Activated CD4-positive, CD25-positive, alpha-beta regulatory T cell treated with anti-CD3 and anti-CD28 coated beads, Interleukin-2, amount 50 U/mL, for 72 hours (primary cell): ENCODE results near the gene STOX2.

Experiments used
- DNase-seq: peaks from one replicate; pipeline ENCODE4 v3.0.0; 2021

The STOX2 gene

DNA sequence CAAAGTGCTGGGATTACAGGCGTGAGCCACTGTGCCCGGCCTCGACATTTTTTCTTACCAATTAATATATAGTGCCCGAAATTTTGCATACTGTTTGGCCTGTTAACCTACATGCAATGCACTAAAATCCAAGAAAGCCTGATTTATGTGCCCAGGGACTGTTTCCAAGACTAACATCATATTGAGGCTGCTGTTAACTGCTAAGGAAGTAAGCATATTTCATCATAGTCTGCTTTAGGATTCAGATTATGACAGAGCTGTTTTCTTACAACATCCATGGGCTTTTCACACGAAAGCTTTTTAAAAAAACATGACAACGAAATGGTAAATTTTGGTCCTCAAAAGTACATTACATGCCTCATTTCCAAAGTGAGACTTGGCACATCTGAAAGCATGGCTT lies 84.4 kb downstream of the STOX2 start:
- no peak for DNase-seq

DNA sequence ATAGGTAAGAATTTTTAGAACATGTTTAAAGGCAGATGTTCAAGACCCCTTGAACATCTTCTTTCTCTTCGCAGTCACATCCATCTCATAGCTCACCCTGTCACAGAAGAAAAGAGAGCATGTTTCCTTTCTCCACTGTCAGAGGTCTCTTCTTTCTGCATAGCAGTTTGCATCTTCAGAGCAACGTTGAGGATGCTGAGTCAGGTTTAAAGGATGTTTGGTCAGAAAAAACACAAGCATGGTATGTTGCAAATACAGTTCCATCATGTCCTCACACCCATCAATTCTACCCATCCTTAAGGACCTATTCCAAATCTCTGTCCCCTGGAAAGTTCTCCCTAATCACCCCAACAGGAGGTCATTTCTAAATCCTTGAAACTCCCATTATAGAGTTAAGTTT lies 84.8 kb downstream of the STOX2 start:
- DNase-seq = no peak

DNA sequence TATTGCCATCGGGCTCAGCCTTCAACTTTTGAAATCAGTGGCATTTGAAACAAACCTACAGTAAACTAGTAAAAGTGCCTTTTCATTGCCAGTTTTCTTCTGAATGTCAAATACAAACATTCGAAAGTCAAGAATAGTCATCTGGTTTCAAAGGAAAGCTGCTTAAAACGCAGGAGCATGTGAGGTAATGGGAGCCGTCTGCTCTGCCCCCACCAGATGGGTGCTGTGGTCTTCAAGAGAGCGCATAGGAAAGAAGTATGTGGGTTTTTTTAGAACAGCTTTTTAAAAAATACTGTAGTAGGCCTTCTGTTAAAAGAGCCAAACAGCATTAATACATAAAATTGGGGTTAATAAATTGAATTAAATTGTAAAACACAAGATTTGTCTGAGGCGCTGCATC lies 88.6 kb downstream of the STOX2 start:
- no peak for DNase-seq

DNA sequence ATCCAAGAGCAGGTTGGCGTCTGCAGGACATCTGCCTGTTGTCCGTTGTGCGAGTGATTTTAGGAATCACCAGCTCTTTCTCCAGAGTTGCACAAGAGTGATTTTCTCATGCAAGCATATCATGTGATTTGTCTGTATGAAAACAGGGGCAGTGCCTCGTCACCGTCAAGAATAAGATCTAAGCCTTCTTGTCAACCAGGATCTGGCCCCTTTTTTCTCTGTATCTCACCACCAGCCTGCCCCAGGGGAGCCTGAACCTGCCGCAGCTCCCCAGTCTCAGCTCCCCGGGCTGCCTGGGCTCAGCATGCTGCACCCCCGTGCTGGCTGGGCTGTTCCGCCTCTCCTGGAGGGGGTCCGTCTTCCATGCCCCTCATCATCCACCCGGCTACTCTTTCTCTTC lies 90.5 kb downstream of the STOX2 start:
- DNase-seq = no peak

DNA sequence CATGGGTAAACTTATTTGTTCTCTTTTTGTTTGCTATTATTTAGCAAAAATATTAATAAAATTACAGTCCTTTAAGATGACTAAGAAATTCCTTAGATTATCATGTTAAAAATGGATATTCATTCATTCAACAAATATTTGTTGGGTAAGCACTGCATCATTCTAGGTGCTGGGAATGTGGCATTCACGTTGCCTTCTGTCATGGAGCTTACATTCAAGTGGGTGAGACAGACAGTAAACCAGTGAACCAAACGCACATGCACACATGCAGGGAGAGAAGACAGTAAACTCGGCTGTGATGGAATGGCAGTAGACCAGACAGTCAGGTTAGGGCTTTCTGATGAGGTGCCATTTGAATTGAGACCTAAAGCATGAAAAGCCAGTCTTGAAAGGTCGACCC lies 91.8 kb downstream of the STOX2 start:
- no peak for DNase-seq

DNA sequence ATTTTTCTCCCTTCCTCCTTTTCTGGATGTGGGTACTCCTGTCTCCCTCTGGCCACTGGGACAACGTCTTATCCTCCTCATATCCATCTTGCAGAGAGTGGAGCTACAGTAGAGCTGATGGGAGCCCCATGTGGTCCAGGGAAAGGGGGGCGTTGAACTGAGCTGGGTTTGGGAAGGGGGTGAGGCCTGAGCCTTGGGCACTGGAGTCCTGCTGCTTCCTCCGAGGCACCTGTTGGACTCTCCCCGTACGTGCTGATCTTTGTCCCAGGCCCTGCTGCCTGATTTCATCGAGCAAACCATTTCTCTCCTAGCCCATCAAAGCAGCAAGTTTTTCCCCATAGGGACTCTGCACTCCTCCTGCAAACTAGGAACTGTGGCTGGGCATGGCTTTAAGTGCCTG lies 94.3 kb downstream of the STOX2 start:
- DNase-seq = no peak

DNA sequence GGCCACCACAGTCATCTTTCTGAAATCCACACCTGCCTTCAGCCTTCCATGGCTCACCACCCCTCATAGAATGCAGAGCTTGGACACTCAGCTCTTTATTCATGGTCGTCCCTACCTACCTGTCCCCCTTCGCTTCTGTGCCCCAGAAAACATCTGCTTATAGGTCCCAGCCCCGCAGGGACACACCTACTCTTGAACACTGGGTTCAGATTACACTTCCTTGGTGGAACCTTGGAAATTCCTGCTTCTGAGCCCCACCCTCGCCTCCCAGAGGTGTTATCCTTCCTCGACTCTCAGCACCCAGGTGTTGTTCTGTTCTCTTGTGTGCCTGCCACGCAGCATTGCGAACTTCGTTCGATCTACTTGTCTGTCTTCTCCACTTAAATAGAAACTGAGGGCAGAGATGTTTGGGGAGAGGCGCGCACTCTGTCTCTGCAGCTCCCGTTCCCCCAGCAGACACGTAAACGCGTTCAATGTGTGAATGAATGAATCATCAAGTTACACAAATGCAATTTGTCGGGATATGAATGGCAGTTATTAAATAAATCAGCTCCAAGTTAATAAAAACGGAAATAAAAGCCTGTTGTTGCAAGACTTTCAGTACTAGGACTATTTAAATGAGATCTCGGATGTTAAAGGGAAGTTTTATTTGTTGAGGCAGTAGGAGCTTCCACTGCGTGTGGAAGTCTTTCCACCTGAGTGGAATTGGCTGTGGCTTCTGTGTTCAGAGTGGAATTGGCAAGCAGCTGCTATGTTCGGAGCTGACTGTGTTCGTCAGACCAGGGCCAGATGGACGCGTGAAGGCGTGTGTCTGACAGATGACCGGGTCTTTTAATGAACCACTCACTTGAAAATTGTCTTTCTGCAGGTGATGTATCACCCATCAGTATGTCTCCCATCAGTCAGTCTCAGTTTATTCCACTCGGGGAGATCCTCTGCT lies 95.6 kb downstream of the STOX2 start:
- no peak for DNase-seq

DNA sequence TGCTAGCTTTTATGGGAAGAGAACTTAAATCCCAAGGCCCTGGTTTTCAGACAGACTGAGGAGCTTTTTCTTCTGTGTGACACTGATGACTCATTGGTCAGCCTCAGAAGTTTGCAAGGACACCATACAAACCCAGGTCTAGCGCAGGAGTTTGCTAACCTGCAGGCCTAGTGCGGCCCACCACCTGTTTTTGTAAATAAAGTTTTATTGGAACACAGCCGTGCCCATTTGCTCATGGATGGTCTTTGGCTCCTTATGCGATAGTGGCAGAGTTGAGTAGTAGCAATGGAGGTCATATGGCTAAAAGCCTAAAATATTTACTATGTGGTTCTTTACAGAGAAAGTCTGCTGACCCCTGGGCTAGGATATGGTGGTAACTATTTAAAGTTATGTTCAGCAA lies 98.3 kb downstream of the STOX2 start:
- no peak for DNase-seq

DNA sequence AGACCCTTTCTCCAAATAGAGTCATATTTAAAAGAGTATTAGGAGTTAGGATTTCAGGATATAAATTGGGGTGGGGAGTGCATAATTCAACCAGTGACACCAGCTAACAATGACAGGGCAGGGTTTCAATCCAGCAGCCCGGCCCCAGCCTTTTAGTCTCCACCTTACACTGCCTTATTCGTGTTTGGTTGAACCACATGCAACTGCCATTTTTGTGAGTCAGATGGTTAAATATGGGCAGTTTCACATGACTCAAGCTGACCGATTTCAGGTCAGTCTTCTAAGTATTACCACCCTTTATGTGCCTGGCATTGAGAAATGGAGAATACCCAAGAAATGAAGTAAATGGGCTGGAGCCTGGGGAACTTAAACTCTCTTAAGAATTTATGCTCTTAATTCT lies 102.8 kb downstream of the STOX2 start:
- no peak for DNase-seq

DNA sequence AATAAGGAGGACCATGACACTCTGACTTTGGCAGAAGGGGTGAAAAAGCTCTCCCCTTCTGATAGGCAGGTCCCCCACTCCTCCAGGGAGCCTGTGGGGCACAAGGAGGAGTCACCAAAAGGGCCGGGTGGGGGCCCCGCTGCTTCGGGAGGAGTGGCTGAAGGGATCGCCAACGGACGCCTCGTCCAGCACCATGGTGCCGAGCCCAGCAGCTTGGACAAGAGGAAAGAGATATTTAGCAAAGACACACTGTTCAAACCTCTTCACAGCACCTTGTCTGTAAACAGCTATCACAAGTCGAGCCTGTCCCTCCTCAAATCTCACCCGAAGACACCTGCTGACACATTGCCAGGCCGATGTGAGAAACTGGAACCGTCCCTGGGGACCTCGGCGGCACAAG lies 105.6 kb downstream of the STOX2 start:
- DNase-seq = no peak

DNA sequence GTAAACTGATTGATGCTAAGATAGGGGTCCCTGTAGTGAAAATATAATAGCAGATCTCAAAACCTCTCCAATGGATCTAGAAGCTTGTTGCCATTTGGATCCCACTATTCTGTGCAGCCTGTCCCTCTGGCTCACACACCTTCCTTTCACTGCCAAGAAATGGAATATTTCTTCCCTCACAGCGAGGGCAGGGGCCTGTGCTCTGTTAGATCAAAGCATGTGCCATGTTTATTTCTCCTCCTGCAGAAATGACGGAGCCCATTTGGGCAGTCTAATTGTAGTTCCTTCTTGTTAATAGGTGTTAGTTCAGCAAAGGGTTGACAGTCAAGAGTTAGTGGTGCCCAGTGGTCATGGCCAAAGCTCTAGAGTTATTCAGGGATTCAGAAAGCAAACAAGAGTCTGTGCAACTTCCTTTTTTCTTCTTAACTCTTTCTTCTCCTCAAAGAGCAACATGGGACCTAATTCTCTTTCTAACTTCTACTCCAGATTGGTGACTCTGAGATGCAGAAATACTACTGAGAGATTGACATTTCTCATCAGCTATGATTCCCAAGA lies 106.8 kb downstream of the STOX2 start:
- DNase-seq = no peak

DNA sequence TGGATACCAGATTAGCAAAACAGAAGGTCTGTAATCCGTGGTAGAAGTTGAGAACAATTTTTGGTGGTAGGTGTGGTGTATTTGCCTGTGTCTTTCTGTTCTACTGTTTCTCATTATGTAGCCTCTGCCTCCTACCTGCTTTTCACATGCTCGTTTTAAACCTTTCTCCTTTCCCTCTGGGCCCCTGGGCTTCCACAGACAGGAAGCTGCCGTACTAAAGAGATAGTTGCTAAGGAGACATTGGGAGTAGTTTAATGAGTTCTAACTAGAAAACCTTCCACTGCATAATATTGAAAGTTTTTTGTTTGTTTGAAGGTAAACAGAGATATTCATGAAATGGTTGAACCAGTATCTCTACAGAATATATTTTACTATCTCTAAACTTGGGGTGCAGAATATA lies 107.8 kb downstream of the STOX2 start:
- no peak for DNase-seq

DNA sequence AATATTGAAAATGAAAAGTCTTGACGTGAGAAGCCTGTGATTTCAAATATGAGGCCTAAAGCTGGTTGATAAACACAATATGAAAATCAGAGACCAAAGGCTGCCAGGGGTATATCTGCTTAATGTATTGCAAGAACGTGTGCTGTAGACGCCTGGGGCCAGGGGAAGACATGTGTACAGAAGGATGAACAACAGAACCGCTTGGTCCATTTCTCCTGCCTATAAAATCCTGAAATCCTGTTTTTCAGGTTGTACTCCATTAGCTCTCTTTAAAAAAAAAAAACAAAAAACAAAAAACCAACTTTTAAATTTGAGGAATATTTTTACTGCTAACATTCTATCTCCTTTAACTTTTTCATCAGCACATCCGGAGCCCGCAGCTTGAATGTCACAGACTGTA lies 109.2 kb downstream of the STOX2 start:
- DNase-seq = no peak

DNA sequence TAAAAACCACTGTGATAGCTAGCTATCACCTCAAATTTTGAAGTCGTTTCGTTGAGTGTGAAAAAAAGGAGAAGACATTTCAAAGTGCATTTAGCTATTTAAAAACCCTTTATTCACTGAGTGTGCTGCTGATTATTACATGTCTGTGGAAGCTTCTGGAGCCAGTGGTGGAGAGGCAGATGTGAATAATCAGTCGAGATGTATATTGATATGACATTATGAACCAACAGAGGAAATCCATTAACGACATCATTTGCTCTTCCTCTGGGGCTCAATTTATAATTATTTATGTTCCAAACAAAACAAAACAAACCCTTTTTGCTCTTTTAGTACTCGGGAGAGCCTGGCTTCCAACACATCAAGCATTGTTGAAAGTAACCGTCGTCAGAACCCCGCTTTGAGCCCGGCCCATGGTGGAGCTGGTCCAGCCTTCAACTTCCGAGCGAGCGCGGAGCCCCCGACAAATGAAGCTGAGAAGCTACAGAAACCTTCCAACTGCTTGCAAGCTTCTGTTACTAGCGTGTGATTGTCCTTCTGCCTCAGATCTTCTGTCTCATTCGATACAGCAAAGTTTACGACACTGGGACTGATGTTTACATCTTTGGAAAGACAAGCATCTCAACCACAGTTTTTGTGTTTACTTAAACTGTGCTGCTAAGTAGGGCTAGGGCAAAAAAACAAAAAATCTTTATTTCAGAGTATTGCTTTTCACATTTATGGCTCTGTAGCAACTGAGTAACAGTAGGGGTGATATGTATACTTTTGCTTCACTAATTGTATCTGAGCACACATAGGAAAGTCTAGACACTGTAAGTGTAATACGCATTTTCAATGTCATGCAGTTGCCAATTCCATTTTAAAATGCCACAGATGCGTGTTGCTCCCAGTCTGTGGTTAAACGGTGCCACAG lies 111.9 kb downstream of the STOX2 start:
- no peak for DNase-seq

DNA sequence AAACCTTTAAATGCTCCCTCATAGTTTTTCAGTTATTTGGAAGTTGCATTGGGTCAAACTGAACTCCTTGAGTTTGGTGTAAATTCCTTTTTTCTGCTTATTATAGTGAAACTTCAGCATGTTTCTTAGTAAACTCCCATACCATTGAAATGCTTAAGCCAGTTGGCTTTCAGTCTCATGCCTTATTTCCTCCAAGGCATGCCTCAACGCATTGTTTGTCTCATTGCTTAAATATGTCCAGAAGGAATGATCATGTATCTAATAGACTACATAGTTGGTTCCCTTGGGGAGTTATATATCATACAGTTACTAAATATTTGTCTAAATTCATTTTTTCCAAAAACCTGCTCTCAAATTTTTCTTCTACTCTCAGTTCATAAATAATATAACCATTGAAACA lies 114.0 kb downstream of the STOX2 start:
- no peak for DNase-seq

DNA sequence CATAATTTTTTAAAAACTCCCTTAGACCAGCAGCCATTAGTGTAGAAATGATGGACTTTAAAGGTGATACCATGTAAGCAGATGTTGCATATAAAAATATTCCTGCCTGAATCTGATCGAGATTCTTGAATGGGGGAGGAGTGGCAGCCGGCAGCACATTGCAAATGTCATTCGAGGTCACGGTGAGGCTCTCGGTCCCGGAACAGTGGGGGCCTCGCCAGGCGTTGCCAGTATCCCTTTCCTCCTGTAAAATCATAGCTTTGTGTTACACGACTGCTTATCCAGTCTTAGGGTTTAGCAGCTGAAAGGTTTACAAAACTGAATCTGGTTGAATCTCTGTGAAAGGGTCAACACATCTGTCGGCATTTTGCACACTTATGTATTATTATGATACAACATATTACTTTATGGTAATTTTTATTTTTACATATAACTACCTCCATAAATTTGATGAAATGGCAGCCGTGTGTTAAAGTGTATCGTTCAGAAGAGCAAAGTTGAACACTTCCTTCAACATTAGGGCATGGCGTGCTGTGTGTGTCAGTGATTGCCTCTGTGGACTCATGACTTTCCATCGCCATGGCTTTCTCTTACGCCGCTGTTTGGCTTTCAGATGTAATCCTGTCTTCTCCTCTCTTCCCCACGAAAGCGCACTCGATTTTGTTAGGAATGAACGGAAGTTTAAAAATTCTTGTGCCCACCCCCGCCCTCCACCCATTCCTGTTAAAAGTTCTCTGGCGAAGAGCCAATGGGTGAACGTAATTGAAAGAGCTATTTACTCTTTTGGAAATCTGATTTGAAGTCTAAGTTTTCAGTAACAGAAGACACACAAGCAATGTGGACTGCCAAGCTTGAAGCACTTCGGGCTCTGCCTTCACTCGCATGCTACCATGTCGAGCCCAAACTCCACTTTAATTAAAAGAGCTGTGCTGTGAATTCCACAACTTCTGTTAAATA lies 114.8 kb downstream of the STOX2 start:
- no peak for DNase-seq

DNA sequence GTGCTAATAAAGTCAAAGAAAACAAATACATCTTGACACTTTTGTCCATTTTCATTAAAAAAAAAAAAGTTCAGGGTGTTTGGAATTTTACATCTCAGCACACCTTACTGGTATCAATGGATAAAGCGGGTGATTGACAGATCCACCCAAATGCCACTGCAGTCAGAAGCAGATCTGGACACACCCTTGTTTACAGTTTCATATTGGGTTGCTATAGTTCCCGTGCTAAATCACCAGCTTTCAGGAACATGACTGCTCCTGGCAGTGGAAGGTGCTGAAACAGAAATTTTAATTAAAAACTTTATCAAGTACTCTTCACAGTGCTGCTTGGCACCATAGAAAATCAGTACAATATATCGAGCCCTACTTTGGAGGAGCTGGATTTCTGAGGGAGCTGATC lies 116.3 kb downstream of the STOX2 start:
- DNase-seq = no peak

DNA sequence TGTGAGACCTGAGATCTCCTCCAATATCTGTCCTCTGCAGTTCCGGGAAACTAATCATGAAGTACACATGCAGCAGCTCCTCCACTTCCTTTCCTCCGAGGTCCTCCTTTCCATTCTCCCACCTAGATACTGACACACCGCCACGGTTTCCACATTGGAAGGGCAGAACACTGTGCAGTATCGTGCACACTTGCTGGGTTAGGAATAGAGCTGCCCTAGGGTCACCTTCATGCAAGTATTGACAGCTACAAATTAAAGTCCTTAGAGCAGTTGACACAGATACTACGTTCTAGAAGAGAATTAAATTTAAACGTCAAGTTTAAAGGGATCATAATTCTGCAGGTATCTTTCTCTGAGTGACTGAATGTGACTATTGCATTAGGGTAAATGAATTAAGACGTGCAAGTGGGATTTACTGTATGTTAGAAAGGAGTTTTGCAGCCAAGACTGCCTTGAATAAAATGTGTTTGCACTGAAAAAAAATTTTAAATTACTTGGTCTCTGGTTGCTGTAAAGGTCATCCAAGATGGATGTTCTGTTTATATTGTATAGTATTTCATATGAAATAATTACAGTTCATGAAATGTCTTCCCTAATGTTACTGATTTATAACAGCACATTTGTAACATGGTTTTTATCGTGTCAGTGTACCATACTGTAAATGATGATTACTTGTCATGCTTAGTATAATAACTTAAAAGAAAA lies 117.7 kb downstream of the STOX2 start:
- DNase-seq = no peak

DNA sequence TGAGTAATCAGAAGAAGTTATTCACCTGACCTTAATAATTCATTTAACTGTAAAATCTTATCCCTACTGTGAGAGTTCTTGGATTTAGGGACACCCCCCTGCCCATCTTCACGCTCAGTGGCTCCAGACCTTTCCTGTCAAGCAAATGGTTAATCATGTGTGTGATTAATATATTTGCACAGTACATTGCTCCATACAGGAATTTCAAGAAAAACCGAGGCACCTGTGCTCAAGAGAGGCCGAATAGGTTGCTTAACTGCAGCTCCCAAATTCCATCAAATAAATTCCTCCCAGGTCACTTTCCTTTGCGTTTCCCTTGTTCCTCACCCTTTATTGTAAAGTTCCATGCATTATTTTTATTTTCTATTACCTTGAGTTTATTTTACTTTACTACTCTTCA lies 119.5 kb downstream of the STOX2 start:
- no peak for DNase-seq

DNA sequence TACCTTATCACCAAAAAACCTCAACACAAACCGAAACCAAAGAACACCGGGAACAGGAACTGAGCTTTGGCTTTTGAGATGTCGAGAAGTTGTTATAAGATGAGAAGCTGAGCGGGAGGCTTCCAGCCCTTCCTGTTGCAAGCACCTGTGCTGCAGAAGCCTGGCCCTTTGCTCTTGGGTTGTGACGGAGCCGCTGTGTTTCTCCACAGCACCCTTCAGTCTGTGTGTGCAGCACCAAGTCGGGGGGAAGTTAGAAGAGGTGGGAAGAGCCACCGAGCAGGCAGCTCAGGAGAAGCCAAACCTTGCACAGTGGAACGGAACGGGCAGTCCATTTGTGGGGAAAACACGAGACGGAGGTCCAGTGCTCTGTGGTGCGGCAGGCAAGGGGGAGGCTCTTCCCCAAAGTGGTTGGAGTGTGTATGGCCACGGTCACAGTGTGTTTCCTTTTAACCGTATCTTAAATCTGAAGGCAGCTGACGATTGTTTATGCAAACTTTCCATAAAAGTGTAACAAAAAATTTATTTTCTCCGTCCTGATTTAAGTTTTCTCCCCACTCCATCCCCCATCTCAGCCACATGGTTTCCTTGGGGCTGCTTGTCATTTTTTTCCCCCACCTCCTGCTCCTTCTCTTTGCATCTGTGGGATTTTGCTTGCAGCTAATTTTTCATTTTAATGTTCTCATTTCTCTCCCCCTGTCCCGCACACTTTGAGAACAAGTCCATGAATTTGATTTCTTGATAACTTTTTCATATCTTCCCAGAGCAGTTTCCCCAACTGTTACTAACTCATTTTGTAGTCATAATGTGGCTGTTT lies 123.7 kb downstream of the STOX2 start:
- DNase-seq = no peak

DNA sequence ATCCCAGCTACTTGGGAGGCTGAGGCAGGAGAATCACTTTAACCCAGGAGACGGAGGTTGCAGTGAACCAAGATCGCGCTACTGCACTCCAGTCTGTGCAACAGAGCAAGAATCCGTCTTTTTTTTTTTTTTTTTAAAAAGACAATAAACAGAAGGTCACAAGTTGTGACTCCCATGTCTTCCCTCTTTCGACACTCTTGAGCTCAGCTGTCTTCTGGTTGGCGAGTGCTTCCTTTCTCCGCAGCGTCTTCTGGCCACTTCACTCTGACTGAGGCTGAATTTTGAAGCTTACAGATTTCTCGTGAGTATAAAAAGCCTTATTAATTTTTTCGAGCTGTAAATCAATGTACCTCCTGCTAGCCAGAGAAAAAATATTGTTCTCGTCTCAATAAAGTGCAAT lies 124.9 kb downstream of the STOX2 start:
- DNase-seq = no peak
